ENCODE measurements around the gene SLC36A2. TPM values are rescaled to one million over a fixed set of nuclear protein-coding genes. Genes with fewer than 3 reads are reported as not detected.
"Not testable (repeated sequence)": the region's sequence is repeated elsewhere in the genome, so short reads cannot be mapped to it uniquely, and the experiment has no call there.

The SLC36A2 gene
- total RNA-seq, 2 donors from 2014 or later, result not detected

DNA sequence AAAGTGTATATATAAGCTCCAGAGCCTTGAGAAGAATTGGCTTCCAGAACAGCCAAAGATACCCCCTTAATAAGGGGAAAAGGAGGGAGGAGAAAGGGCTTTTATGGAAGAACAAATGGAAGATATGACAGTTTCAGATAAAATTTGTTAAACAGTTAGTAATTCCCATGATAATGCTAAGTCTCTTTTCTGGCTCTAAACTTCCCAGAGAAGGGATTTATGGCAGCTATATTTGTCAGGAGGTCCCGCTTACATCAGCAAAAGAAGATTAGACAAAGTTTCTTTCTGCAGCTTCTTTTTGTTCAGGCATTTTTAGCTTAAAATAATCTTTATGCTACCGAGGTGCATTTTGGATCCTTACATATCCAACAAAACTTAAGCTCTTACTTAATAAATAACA, 29.5 kb downstream of the SLC36A2 start:
- intact Hi-C loops (cut with DNase I), result no loop called here
- no peak overlapping the region for H3K9ac ChIP-seq (ENCODE audit: low read depth in 2 of 2, low read length in 2 of 2)
- H3K4me3 ChIP-seq, result no peak overlapping the region
- H3K27ac ChIP-seq, result no peak overlapping the region
- no peaks in the 10 kb centered on the region for H3K4me1 ChIP-seq
- H3K27me3 ChIP-seq, result no peaks in the 10 kb centered on the region
- TF ChIP-seq, protein P1, sequence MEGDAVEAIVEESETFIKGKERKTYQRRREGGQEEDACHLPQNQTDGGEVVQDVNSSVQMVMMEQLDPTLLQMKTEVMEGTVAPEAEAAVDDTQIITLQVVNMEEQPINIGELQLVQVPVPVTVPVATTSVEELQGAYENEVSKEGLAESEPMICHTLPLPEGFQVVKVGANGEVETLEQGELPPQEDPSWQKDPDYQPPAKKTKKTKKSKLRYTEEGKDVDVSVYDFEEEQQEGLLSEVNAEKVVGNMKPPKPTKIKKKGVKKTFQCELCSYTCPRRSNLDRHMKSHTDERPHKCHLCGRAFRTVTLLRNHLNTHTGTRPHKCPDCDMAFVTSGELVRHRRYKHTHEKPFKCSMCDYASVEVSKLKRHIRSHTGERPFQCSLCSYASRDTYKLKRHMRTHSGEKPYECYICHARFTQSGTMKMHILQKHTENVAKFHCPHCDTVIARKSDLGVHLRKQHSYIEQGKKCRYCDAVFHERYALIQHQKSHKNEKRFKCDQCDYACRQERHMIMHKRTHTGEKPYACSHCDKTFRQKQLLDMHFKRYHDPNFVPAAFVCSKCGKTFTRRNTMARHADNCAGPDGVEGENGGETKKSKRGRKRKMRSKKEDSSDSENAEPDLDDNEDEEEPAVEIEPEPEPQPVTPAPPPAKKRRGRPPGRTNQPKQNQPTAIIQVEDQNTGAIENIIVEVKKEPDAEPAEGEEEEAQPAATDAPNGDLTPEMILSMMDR (IDR thresholded peaks at IDR 0.05), result no peak
- no peaks in the 10 kb centered on the region for H3K9me3 ChIP-seq
- no peaks in the 10 kb centered on the region for H3K36me3 ChIP-seq
- DNase-seq, result no peak

GRCh38 chr5:151315998-151316597, 31.3 kb downstream of the SLC36A2 start:
- Histone ChIP-seq H3K27ac (no peak overlapping the region), H3K9me3 (no peaks in the 10 kb centered on the region), H3K27me3 (no peaks in the 10 kb centered on the region), H3K4me3 (no peak overlapping the region), H3K4me1 (no peaks in the 10 kb centered on the region), H3K9ac (ENCODE audit: low read depth in 2 of 2, low read length in 2 of 2) (no peak overlapping the region), H3K36me3 (no peaks in the 10 kb centered on the region)
- peak; percentile 81 for DNase-seq
- intact Hi-C loops (cut with DNase I), result no loop called here
- TF ChIP-seq, protein P1 (IDR thresholded peaks at IDR 0.05), result peak; percentile 76

DNA sequence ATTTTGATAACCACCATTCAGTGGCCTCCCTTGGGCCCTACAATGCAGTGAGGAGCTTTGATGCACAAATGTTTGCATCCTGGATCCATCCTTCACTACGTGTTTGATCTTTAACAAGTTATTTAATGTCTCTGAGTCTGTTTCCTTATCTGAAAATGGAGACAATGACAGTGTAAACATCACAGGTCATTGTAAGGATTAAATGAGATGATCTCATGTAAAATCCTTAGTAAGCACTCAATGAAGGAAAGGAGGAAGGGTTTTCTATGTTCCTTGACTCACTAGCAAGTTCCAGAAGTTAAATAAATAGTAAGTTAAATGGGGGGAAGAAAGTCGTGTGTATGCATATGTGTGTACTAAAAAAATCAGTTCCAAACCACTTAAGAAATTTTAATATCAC, 34.0 kb downstream of the SLC36A2 start:
- TF ChIP-seq, protein P1 (IDR thresholded peaks at IDR 0.05), result no peak
- intact Hi-C loops (cut with DNase I), result no loop called here
- DNase-seq, result no peak

GRCh38 chr5:151312756-151313324, 34.5 kb downstream of the SLC36A2 start:
- no peaks in the 10 kb centered on the region for H3K27me3 ChIP-seq
- H3K36me3 ChIP-seq, result no peaks in the 10 kb centered on the region
- no peak for DNase-seq
- H3K4me1 ChIP-seq, result no peaks in the 10 kb centered on the region
- TF ChIP-seq, protein P1 (IDR thresholded peaks at IDR 0.05), result no peak
- H3K27ac ChIP-seq, result no peak overlapping the region
- no peak overlapping the region for H3K4me3 ChIP-seq
- H3K9me3 ChIP-seq, result no peaks in the 10 kb centered on the region
- H3K9ac ChIP-seq (ENCODE audit: low read depth in 2 of 2, low read length in 2 of 2), result no peak overlapping the region
- intact Hi-C loops (cut with DNase I), result no loop called here

More for the DNA sequence above, 34.0 kb downstream of the SLC36A2 start:
- H3K4me1 ChIP-seq, result no peaks in the 10 kb centered on the region
- H3K9me3 ChIP-seq, result no peaks in the 10 kb centered on the region
- no peak overlapping the region for H3K4me3 ChIP-seq
- no peak overlapping the region for H3K27ac ChIP-seq
- no peak overlapping the region for H3K9ac ChIP-seq (ENCODE audit: low read depth in 2 of 2, low read length in 2 of 2)
- no peaks in the 10 kb centered on the region for H3K36me3 ChIP-seq
- H3K27me3 ChIP-seq, result no peaks in the 10 kb centered on the region

DNA sequence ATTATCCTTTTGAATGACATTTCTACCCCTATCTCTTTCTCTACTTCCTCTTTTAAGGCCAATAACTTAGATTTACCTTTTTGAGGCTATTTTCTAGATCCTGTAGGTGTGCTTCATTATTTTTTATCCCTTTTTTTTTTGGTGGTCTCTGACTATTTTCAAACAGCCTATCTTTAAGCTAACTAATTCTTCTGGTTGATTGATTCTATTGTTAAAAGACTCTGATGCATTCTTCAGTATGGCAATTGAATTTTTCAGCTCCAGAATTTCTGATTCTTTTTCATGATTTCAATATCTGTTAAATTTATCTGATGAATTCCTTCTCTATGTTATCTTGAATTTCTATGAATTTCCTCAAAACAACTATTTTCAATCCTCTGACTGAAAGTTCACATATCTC, 36.4 kb downstream of the SLC36A2 start:
- intact Hi-C loops (cut with DNase I), result no loop called here
- Histone ChIP-seq H3K4me3 (no peak overlapping the region), H3K4me1 (no peaks in the 10 kb centered on the region), H3K27me3 (no peaks in the 10 kb centered on the region), H3K9ac (ENCODE audit: low read depth in 2 of 2, low read length in 2 of 2) (no peak overlapping the region), H3K27ac (no peak overlapping the region), H3K36me3 (no peaks in the 10 kb centered on the region), H3K9me3 (no peaks in the 10 kb centered on the region)
- TF ChIP-seq, protein P1 (IDR thresholded peaks at IDR 0.05), result no peak
- DNase-seq, result no peak

DNA sequence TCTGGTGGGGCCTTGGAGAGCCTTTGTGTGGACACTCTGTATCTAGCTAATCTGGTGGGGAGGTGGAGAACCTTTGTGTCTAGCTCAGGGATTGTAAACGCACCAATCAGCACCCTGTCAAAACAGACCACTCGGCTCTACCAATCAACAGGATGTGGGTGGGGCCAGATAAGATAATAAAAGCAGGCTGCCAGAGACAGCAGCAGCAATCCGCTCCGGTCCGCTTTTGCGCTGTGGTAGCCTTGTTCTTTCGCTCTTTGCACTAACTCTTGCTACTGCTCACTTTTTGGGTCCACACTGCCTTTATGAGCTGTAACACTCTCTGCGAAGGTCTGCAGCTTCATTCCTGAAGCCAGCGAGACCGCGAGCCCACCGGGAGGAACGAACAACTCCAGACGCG, 37.5 kb downstream of the SLC36A2 start:
- H3K4me3 ChIP-seq; intact Hi-C loops (cut with DNase I); H3K27ac ChIP-seq; DNase-seq; H3K4me1 ChIP-seq; H3K27me3 ChIP-seq; H3K9me3 ChIP-seq; H3K9ac ChIP-seq (ENCODE audit: low read depth in 2 of 2, low read length in 2 of 2); H3K36me3 ChIP-seq: not testable (repeated sequence)

- intact Hi-C loops (cut with DNase I); DNase-seq; H3K27me3 ChIP-seq: not testable (repeated sequence)
These were observed 38.1 kb downstream of the SLC36A2 start for GRCh38 chr5:151309266-151309665.

More at GRCh38 chr5:151309266-151309665, 38.1 kb downstream of the SLC36A2 start:
- not testable (repeated sequence) for H3K9ac ChIP-seq (ENCODE audit: low read depth in 2 of 2, low read length in 2 of 2); H3K9me3 ChIP-seq; H3K4me1 ChIP-seq; H3K27ac ChIP-seq; H3K36me3 ChIP-seq; H3K4me3 ChIP-seq
